OCI-LY7 (cell line): ENCODE measurements around the gene CLEC4G. TPM values are rescaled to one million over a fixed set of nuclear protein-coding genes. Genes with fewer than 3 reads are reported as not detected.

Source experiments
- BruUV-seq: library from RNA; stranded (reverse); fragments of 400-500 nt; replicated peaks from 2 replicates; lab custom pipeline; 2021; lab: Mats Ljungman, UMichigan
- CTCF ChIA-PET: fragments of 300-600 bp; sonication (Branson Sonifier 250); formaldehyde crosslinking; loops from one replicate; lab custom pipeline; 2022; ENCODE audit warnings: antibody characterized with exemption; ENCODE audit not compliant: unreplicated experiment; lab: Charles Lee
- POLR2A ChIA-PET: fragments of 300-600 bp; sonication (Branson Sonifier 250); formaldehyde crosslinking; loops from one replicate; lab custom pipeline; 2022; ENCODE audit warnings: antibody characterized with exemption; lab: Charles Lee
- DNase-seq: peaks from one replicate; pipeline ENCODE4 v3.0.0-alpha.2; 2015; ENCODE audit warnings: low spot score
- H2AFZ ChIP-seq: fragments of 200-600 bp; sonication (generic), shearing (Covaris generic); 2 replicates; pipeline ENCODE4 v1.6.1; 2014; ENCODE audit warnings: mild to moderate bottlenecking, antibody characterized with exemption, low read length, moderate library complexity
- H3K27ac ChIP-seq: fragments of 200-600 bp; sonication (generic); 2 replicates; pipeline ENCODE4 v1.5.1; 2014; ENCODE audit warnings: mixed run types, low read depth, mild to moderate bottlenecking, moderate library complexity, low read length, inconsistent platforms; ENCODE audit not compliant: poor library complexity, severe bottlenecking
- H3K36me3 ChIP-seq: fragments of 200-600 bp; sonication (generic); 2 replicates; pipeline ENCODE4 v1.6.1; 2014; ENCODE audit warnings: mild to moderate bottlenecking, antibody characterized with exemption, low read length, moderate library complexity, mixed read lengths; ENCODE audit not compliant: insufficient read depth
- H3K4me1 ChIP-seq: fragments of 200-600 bp; sonication (generic); 2 replicates; pipeline ENCODE4 v1.5.1; 2014; ENCODE audit warnings: mild to moderate bottlenecking, low read length; ENCODE audit not compliant: insufficient read depth, poor library complexity, severe bottlenecking
- H3K4me2 ChIP-seq: fragments of 200-600 bp; sonication (generic); 2 replicates; pipeline ENCODE4 v1.6.1; 2014; ENCODE audit warnings: mild to moderate bottlenecking, low read length
- H3K4me3 ChIP-seq: fragments of 200-600 bp; sonication (generic); 2 replicates; pipeline ENCODE4 v1.5.1; 2014; ENCODE audit warnings: mild to moderate bottlenecking, low read depth, low read length; ENCODE audit not compliant: poor library complexity, severe bottlenecking
- H3K79me2 ChIP-seq: fragments of 200-600 bp; sonication (generic); 2 replicates; pipeline ENCODE4 v1.6.1; 2016; ENCODE audit warnings: low read depth, mild to moderate bottlenecking, low read length, moderate library complexity, mixed read lengths; ENCODE audit not compliant: insufficient read depth
- H3K9me2 ChIP-seq: fragments of 200-600 bp; sonication (generic); 2 replicates; pipeline ENCODE4 v1.6.1; 2016; ENCODE audit warnings: mild to moderate bottlenecking, low read length, mixed read lengths; ENCODE audit not compliant: insufficient read depth
- H3K9me3 ChIP-seq: fragments of 200-600 bp; sonication (generic); 2 replicates; pipeline ENCODE4 v1.6.1; 2014; ENCODE audit warnings: mild to moderate bottlenecking, mixed run types, low read length, mixed read lengths
- H4K20me1 ChIP-seq: fragments of 200-600 bp; sonication (generic); 2 replicates; pipeline ENCODE4 v1.6.1; 2014; ENCODE audit warnings: mild to moderate bottlenecking, antibody characterized with exemption, low read length, moderate library complexity, mixed read lengths; ENCODE audit not compliant: insufficient read depth
- EZH2phosphoT487 ChIP-seq: fragments of 200-600 bp; sonication (generic); IDR thresholded peaks from 2 replicates; pipeline ENCODE4 v1.6.1; 2018; ENCODE audit warnings: low read depth, borderline replicate concordance, mild to moderate bottlenecking, mixed run types, antibody characterized with exemption, low read length, moderate library complexity, mixed read lengths
- intact Hi-C: fragments of 100-400 bp; cut with micrococcal nuclease; formaldehyde crosslinking; loops from one replicate; pipeline ENCODE4 v1.10.0; 2022; ENCODE audit not compliant: unreplicated experiment
- total RNA-seq, 2 experiments: library from RNA; depleted of rRNA in 1 of 2; stranded (reverse); fragments of >200 nt in 1 of 2; shearing (Covaris generic) in 1 of 2; gene quantifications; 2 replicates each; pipeline ENCODE4 v1.2.3, GENCODE V29; 2014 to 2022
- TF ChIP-seq, protein P1 (sequence below): fragments of 200-600 bp; sonication (generic); conservative IDR thresholded peaks from 2 replicates; pipeline ENCODE4 v1.5.1; 2014; ENCODE audit warnings: mild to moderate bottlenecking, antibody characterized with exemption, low read length, moderate library complexity, mixed read lengths

The CLEC4G gene
- total RNA-seq, 2 experiments from 2014 or later: not detected

DNA sequence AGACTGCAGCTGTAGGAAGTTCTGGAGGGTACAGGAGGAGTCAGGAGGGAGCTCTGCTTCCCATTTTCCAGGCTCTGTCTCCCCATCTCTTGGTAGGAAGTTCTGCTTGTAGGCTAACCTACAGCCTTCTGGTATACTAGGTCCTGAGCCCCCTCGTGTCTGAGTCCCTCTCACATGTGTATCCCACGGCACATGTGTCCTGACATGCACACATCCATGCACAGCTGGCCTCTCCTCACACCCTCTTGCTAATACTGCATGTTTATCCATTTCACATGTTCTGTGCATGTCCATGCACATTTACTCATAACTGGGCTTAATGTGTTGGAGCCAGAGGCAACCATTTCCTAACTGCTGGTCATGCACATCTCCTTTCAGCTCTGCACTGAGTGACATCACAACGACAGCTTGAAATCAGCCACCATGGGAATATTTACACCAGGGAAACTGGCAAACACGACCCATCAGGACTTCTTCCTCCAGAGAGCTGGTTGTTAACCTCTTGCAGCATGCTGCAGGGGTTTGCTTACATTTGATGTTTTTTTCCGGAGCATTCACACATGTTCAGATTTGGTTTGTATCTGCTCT, 12.4 kb upstream of the CLEC4G start:
- TF ChIP-seq, protein P1, sequence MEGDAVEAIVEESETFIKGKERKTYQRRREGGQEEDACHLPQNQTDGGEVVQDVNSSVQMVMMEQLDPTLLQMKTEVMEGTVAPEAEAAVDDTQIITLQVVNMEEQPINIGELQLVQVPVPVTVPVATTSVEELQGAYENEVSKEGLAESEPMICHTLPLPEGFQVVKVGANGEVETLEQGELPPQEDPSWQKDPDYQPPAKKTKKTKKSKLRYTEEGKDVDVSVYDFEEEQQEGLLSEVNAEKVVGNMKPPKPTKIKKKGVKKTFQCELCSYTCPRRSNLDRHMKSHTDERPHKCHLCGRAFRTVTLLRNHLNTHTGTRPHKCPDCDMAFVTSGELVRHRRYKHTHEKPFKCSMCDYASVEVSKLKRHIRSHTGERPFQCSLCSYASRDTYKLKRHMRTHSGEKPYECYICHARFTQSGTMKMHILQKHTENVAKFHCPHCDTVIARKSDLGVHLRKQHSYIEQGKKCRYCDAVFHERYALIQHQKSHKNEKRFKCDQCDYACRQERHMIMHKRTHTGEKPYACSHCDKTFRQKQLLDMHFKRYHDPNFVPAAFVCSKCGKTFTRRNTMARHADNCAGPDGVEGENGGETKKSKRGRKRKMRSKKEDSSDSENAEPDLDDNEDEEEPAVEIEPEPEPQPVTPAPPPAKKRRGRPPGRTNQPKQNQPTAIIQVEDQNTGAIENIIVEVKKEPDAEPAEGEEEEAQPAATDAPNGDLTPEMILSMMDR: no peak
- TF ChIP-seq EZH2phosphoT487: no peak
- Histone ChIP-seq H4K20me1 (no peaks in the 10 kb centered on the region), H3K27ac (no peak overlapping the region), H3K36me3 (no peaks in the 10 kb centered on the region), H2AFZ (no peak overlapping the region), H3K4me2 (no peak overlapping the region), H3K4me3 (no peak overlapping the region), H3K9me3 (no peaks in the 10 kb centered on the region), H3K4me1 (peaks cover 12% of the 10 kb centered on the region), H3K9me2 (no peaks in the 10 kb centered on the region), H3K79me2 (no peaks in the 10 kb centered on the region)
- POLR2A ChIA-PET: no interaction called here
- DNase-seq: no peak
- CTCF ChIA-PET: interaction anchor here (1.3 kb wide), 1 partner anchor 139 kb away, joined by 5 read pairs; no protein-coding TSS in a partner anchor
- BruUV-seq: no TSS peak
- intact Hi-C loops: no loop called here

DNA sequence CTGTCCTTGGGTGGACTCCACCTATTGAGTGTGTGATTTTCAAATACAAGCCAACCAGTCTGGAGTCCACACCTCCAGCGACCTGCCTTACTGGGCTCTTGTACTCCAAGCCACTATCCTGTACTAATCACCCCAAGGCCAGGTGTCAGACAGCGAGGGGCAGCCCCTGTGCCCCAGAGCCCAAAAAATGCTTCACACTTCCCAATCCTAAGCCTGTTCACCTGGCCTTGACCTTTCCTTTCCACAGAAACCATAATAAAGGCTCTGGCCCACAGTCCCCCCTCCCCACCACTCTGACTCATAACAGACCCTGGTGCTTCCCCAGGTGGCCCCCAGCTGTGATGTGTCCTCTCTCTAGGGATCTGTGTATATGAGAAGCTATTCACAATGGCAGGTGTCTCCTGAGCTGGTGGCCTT, 11.5 kb upstream of the CLEC4G start:
- CTCF ChIA-PET: no interaction called here

DNA sequence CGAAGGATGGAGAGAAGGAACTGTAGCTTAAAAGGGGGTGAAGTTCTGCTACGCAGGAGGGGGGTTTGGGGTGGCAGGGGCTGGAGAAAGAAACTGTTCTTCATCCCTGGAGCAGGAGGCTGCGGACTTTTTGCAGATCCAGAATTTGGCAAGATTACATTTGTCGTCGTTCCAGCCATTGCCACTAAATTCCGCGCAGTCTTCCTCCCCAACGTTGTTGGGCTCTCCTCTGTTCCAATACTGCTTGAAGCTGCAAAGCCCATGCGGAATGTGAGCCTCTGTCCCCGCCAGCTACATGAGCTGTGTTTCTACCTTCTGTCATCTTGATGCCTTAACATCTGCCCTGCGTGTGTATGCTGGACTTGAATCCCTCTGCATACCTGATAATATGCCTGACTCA, 11.1 kb upstream of the CLEC4G start:
- CTCF ChIA-PET: no interaction called here
- TF ChIP-seq EZH2phosphoT487: no peak
- Histone ChIP-seq H3K36me3 (no peaks in the 10 kb centered on the region), H3K4me1 (peaks cover 12% of the 10 kb centered on the region), H3K4me3 (no peak overlapping the region), H4K20me1 (no peaks in the 10 kb centered on the region), H3K79me2 (no peaks in the 10 kb centered on the region), H3K4me2 (no peak overlapping the region), H3K27ac (no peak overlapping the region), H2AFZ (no peak overlapping the region), H3K9me3 (no peaks in the 10 kb centered on the region), H3K9me2 (no peaks in the 10 kb centered on the region)
- intact Hi-C loops: no loop called here
- no TSS peak for BruUV-seq
- POLR2A ChIA-PET: interaction anchor here (0.7 kb wide), 1 partner anchor 815 kb away, joined by 3 read pairs; no protein-coding TSS in a partner anchor
- no peak for DNase-seq

More for the DNA sequence above, 11.5 kb upstream of the CLEC4G start:
- Histone ChIP-seq H4K20me1 (no peaks in the 10 kb centered on the region), H3K9me3 (no peaks in the 10 kb centered on the region), H3K79me2 (no peaks in the 10 kb centered on the region), H3K27ac (no peak overlapping the region), H3K4me2 (no peak overlapping the region), H2AFZ (no peak overlapping the region), H3K9me2 (no peaks in the 10 kb centered on the region), H3K4me3 (no peak overlapping the region), H3K36me3 (no peaks in the 10 kb centered on the region), H3K4me1 (peaks cover 12% of the 10 kb centered on the region)
- intact Hi-C loops: no loop called here
- no peak for TF ChIP-seq EZH2phosphoT487
- TF ChIP-seq, protein P1: no peak
- POLR2A ChIA-PET: interaction anchor here (0.7 kb wide), 1 partner anchor 814 kb away, joined by 3 read pairs; no protein-coding TSS in a partner anchor
- peak; percentile 48 for DNase-seq
- BruUV-seq: no TSS peak
